GM15510 (cell line): ENCODE results near the gene CLIP3.

Source experiments
- POLR2A ChIP-seq: IDR thresholded peaks from 3 replicates; pipeline ENCODE4 v1.6.1; 2011; ENCODE audit warnings: borderline replicate concordance; ENCODE audit not compliant: insufficient read length; ENCODE audit errors: extremely low read depth

Gene CLIP3

GRCh38 chr19:35995048-35995993, 37.4 kb downstream of the CLIP3 start, which contains the start of gene SDHAF1:
Gene SDHAF1, plus strand, starts transcription at chr19:35995188. Its CDS starts 87 bp downstream, at chr19:35995275.
- peak; percentile 76 for TF ChIP-seq POLR2A

- no peak for TF ChIP-seq POLR2A
These were observed 38.6 kb downstream of the CLIP3 start for GRCh38 chr19:35993923-35994598.

GRCh38 chr19:35992907-35993765, 39.5 kb downstream of the CLIP3 start:
- no peak for TF ChIP-seq POLR2A

DNA sequence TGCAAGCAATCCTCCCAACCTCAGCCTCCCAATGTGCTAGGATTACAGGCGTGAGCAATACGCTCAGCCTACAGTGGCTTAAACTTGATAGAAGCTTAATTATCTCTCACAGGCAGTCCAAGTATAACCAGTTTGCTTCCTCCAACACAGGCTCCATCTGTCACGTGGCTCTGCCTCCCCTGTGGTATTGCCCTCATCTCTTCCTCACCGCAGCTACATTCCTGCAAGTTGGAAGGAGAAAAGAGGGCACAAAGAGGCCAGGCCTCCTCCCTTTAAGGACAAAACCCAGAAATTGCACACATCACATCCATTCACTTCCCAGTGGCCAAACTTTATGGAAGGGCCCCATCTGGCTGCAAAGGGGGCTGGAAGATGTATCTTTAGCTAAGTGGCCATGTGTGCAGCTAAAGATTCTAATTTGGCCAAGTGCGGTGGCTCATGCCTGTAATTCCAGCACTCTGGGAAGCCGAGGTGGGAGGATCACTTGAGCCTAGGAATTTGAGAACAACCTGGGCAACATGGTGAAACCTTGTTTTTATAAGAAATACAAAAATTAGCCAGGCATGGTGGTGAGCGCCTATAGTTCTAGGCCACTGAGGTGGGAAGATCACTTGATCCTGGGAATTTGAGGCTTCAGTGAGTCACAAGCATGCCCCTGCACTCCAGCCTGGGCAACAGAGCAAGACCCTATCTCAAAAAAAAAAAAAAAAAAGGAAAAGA, 40.8 kb downstream of the CLIP3 start:
- no peak for TF ChIP-seq POLR2A

DNA sequence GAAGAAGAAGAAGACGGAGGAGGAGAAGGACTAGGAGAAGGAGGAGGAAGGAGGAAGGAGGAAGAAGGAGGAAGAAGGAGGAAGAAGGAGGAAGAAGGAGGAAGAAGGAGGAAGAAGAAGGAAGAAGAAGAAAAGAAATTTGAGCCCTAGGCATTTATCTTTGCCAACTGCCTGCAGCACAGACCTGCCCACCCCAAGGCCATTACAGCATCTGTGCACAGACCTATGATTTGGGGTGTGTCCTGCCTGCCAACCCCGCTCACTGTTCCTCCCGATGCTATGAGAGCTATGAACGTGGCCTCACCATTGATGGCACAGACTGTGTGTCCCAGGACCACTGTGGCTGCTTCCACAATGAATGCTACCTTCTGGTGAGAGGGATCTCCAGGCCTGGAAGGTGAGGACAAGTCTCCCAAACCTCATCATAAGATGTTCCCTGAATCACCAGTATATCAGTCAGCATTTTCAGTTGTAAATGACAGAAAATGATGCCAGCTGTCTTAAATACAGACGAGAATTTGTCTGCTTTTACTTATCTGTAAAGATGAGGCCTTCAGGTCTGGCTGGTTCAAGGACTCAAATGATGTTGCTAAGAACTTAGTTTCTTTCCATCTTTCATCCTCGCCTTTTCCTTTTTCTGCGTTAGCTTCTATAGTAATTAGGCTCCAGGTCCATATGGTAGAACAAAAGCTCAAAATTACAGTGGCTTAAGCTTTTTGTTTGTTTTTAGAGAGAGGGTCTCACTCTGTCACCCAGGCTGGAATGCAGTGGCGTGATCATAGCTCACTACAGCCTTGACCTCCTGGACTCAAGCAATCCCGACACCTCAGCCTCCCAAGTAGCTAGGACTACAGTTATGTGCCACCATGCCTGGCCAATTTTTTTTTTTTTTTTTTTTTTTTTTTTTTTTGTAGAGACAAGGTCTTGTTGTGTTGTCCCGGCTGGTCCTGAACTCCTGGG, 41.6 kb downstream of the CLIP3 start:
- TF ChIP-seq POLR2A: no peak

DNA sequence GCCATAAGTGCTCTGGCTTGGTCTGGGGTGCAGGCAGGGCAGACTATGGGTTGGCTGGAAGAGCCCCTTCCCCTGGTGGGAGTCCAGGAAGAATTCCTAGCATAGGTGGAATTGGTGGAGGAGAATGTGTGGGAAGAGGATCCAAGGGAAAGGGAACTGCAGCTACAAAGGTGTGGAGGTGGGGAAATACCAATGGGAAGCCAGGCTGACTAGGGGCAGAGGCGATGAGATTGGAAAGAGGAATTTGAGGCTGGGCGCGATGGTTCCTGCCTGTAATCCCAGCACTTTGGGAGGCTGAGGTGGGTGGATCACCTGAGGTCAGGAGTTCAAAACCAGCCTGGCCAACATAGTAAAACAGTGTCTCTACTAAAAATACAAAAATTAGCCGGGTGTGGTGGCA, 42.5 kb downstream of the CLIP3 start:
- no peak for TF ChIP-seq POLR2A

DNA sequence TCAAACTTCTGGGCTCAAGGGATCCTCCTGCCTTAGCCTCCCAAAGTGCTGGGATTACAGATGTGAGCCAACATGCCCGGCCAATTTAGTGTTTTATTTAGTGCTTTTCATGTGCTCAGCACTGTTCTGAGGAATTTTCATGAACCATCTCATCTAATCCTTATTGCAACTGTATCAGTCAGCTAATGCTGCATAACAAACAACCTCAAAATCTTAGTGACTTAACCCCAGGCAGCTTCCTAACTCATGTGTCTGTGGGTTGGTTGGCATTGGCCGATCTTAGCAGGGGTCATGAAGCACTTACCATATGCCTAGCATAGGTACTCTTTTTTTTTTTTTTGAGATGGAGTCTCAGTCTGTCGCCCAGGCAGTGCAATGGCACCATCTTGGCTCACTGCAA, 43.8 kb downstream of the CLIP3 start:
- TF ChIP-seq POLR2A: no peak

DNA sequence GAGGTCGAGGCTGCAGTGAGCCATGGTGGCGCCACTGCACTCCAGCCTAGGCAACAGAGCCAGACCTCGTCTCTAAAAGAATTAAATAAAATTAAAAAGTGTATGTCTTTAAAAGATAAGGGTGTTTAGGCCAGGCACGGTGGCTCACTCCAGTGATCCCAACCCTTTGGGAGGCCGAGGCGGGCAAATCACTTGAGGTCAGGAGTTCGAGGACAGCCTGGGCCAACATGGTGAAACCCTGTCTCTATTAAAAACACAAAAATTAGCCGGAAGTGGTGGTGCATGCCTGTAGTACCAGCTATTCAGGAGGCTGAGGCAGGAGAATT, 45.1 kb downstream of the CLIP3 start:
- TF ChIP-seq POLR2A: no peak

GRCh38 chr19:35986664-35987570, 45.8 kb downstream of the CLIP3 start:
- no peak for TF ChIP-seq POLR2A

DNA sequence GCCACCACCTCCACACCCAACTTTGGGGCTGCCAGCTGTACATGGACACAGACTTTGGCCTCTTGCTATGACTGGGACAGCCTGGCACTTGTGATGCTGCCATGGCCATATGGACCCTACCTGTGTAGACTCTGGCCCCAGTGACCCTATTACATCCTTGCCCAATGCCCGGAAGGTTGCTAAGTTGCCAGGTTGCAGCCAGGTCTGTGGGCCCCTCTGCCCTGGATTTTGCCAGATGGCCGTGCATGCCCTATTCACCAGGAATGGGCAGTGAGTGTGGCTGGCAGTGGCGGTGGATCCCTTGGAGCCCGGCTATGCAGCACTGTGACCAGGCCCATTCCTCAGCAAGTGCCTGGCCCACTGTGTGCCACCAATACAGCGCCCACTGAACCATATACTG, 46.6 kb downstream of the CLIP3 start:
- TF ChIP-seq POLR2A: no peak

- TF ChIP-seq POLR2A: no peak
These were observed 49.5 kb downstream of the CLIP3 start for GRCh38 chr19:35983177-35983576.

- TF ChIP-seq POLR2A: no peak
These were observed 53.8 kb downstream of the CLIP3 start for GRCh38 chr19:35978832-35979365.
